CD4-positive, alpha-beta T cell treated with Interleukin-1 beta for 1 hour (primary cell): Measurements from ENCODE around the gene GSTO1.

Experiments used
- DNase-seq, 2 donors: peaks; one replicate each; pipeline ENCODE4 v3.0.0-alpha.2; 2020 to 2022

The GSTO1 gene

GRCh38 chr10:104307576-104308438 is 53.1 kb downstream of the GSTO1 start:
- no peak for DNase-seq

GRCh38 chr10:104308439-104308903 is 53.8 kb downstream of the GSTO1 start:
- peak in 1 of 2 donors; percentile 38 for DNase-seq

- no peak for DNase-seq
Measured at GRCh38 chr10:104309980-104310978, 55.6 kb downstream of the GSTO1 start.

- DNase-seq, result no peak
Measured at GRCh38 chr10:104311184-104311720, 56.6 kb downstream of the GSTO1 start.

- DNase-seq, result no peak
Measured at GRCh38 chr10:104314591-104315485, 60.1 kb downstream of the GSTO1 start.

GRCh38 chr10:104315486-104315921 is 60.8 kb downstream of the GSTO1 start:
- DNase-seq, result no peak

- no peak for DNase-seq
Measured at GRCh38 chr10:104316321-104317099, 61.8 kb downstream of the GSTO1 start.
